HEK293T (cell line): Measurements from ENCODE around the gene KRI1.

ENCODE experiments used
- ARNT ChIP-seq: fragments of 450-650 bp; IDR thresholded peaks from 2 replicates; pipeline ENCODE4 v1.6.1; 2017; ENCODE audit warnings: mild to moderate bottlenecking
- FOXA1 ChIP-seq: fragments of 450-650 bp; IDR thresholded peaks from 2 replicates; pipeline ENCODE4 v1.6.1; 2016; ENCODE audit warnings: mild to moderate bottlenecking
- NFRKB ChIP-seq: fragments of 450-650 bp; IDR thresholded peaks from 2 replicates; pipeline ENCODE4 v1.6.1; 2016; ENCODE audit warnings: mild to moderate bottlenecking, moderate library complexity
- SP1 ChIP-seq: fragments of 450-650 bp; IDR thresholded peaks from 2 replicates; pipeline ENCODE4 v1.6.1; 2017

DNA sequence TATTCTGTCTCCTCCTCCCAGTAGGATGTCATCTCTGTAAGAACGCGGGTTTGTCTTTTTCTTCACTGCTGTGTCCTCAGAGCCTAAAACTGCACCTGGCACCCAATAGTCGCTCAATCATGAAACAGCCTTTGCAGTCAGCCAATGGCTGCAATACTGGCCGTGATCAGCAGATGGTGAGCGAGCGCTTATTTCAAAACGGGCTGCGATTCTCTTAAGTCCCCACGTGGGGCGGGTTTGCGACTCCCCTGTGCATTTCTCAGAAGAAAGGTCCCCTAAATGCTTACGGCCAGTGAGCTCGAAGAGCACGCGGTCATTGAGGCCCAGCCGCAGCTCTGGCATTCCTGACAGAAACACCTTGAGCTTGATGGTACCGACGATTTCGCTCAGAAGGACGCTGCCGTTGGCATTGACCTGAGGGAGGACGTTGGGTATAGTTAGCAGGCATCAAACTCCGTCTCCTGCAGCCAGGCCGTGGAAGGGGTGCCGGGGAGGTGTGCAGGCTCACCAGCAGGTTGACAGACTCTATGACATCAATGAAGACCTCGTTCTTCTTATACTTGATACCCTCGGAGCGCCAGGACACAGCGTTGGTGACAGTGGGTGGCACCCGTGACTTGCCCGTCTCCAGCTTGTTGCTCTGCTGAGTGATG, 15.3 kb upstream of the KRI1 start:
- TF ChIP-seq SP1 = no peak
- no peak for TF ChIP-seq ARNT
- TF ChIP-seq FOXA1 = no peak
- no peak for TF ChIP-seq NFRKB
